AG04450 (cell line): Measurements from ENCODE around the gene SORBS2. TPM values are rescaled to one million over a fixed set of nuclear protein-coding genes. Genes with fewer than 3 reads are reported as not detected.

Experiments used
- CTCF ChIA-PET: fragments of 300-600, 350-600 bp; formaldehyde crosslinking; extraction: SDS; loops from one replicate; lab custom pipeline; 2022; ENCODE audit warnings: antibody characterized with exemption, inconsistent platforms; lab: Charles Lee
- POLR2A ChIA-PET: fragments of 350-600 bp; formaldehyde crosslinking; extraction: SDS; loops from one replicate; lab custom pipeline; 2021; ENCODE audit warnings: antibody characterized with exemption, inconsistent platforms; lab: Yijun Ruan, JAX
- DNase-seq: peaks from one replicate; pipeline ENCODE4 v3.0.0-alpha.2; 2011; ENCODE audit warnings: low read depth, low spot score
- H3K27ac ChIP-seq: one replicate; pipeline ENCODE4 v1.5.1; 2012; ENCODE audit warnings: low read depth, low read length, control low read depth
- H3K27me3 ChIP-seq: one replicate; pipeline ENCODE4 v1.6.0; 2012; ENCODE audit warnings: low read length; ENCODE audit not compliant: control insufficient read depth, insufficient read depth
- H3K4me3 ChIP-seq: 2 replicates; pipeline ENCODE4 v1.5.1; 2011; ENCODE audit warnings: mild to moderate bottlenecking, low read depth, low read length, control low read depth
- H3K9me3 ChIP-seq: 2 replicates; pipeline ENCODE4 v1.5.1; 2012; ENCODE audit warnings: low read length; ENCODE audit not compliant: control insufficient read depth, insufficient read depth
- CTCF ChIP-seq: IDR thresholded peaks from 2 replicates; pipeline ENCODE4 v1.5.1; 2011; ENCODE audit warnings: low read depth, low read length, control low read depth, inconsistent platforms
- polyA plus RNA-seq: library from polyadenylated mRNA; depleted of rRNA; stranded (reverse); fragments of >200 nt; gene quantifications from 2 replicates; pipeline ENCODE4 v1.2.3, GENCODE V29; 2011

Gene SORBS2
- polyA plus RNA-seq, 1 experiment = not detected

GRCh38 chr4:185599553-185600243 is 212.3 kb downstream of the SORBS2 start:
- peaks cover 2% of the 10 kb centered on the region for H3K27me3 ChIP-seq
- TF ChIP-seq CTCF = no peak
- H3K27ac ChIP-seq = no peak overlapping the region
- no peak overlapping the region for H3K4me3 ChIP-seq
- POLR2A ChIA-PET = no interaction called here
- CTCF ChIA-PET = interaction anchor here (1.1 to 3.8 kb wide), 4 partner anchors 10 to 127 kb away, joined by 3 to 39 read pairs (median 20); partner anchors contain the start of gene CCDC110
- DNase-seq = no peak
- H3K9me3 ChIP-seq = no peaks in the 10 kb centered on the region

GRCh38 chr4:185598846-185599552 is 213.0 kb downstream of the SORBS2 start:
- TF ChIP-seq CTCF = no peak
- POLR2A ChIA-PET = no interaction called here
- DNase-seq = no peak
- CTCF ChIA-PET = interaction anchor here (0.9 to 4.7 kb wide), 26 partner anchors 10 to 539 kb away, joined by 3 to 50 read pairs (median 6); partner anchors contain the start of genes ANKRD37, CCDC110, LRP2BP and PDLIM3
- H3K4me3 ChIP-seq = no peak overlapping the region
- H3K27ac ChIP-seq = no peak overlapping the region
- H3K9me3 ChIP-seq = no peaks in the 10 kb centered on the region
- H3K27me3 ChIP-seq = peaks cover 2% of the 10 kb centered on the region

- peak; percentile 55 for DNase-seq
- H3K27ac ChIP-seq = no peak overlapping the region
- no peak overlapping the region for H3K4me3 ChIP-seq
- peak; percentile 99 for TF ChIP-seq CTCF
- POLR2A ChIA-PET = interaction anchor here (0.5 to 0.7 kb wide), 2 partner anchors 133 to 193 kb away, joined by 3 to 4 read pairs; no protein-coding TSS in a partner anchor
- H3K27me3 ChIP-seq = peaks cover 2% of the 10 kb centered on the region
- CTCF ChIA-PET = interaction anchor here (0.6 to 4.7 kb wide), 60 partner anchors 8 to 556 kb away, joined by 3 to 50 read pairs (median 4); partner anchors contain the start of genes ANKRD37, CCDC110, LRP2BP and PDLIM3
- H3K9me3 ChIP-seq = no peaks in the 10 kb centered on the region
Observed at GRCh38 chr4:185597532-185598188, 214.3 kb downstream of the SORBS2 start.

- ChIA-PET CTCF (interaction anchor here (0.5 kb wide), 1 partner anchor 41 kb away, joined by 3 read pairs; no protein-coding TSS in a partner anchor), POLR2A (no interaction called here)
- DNase-seq = no peak
- no peak for TF ChIP-seq CTCF
- H3K9me3 ChIP-seq = no peaks in the 10 kb centered on the region
- no peak overlapping the region for H3K27ac ChIP-seq
- H3K27me3 ChIP-seq = peaks cover 3% of the 10 kb centered on the region
- H3K4me3 ChIP-seq = no peak overlapping the region
Observed at GRCh38 chr4:185592845-185593488, 219.0 kb downstream of the SORBS2 start.
